Hepatocyte (in vitro differentiated cells): ENCODE data around the gene KRT32. TPM values are rescaled to one million over a fixed set of nuclear protein-coding genes. Genes with fewer than 3 reads are reported as not detected.

Experiments used
- DNase-seq: peaks from one replicate; pipeline ENCODE4 v3.0.0-alpha.2; 2016; ENCODE audit warnings: low spot score
- H2AFZ ChIP-seq: fragments of 200-600 bp; sonication (generic); 2 replicates; pipeline ENCODE4 v1.6.0; 2016; ENCODE audit warnings: antibody characterized with exemption, mild to moderate bottlenecking
- H3K27ac ChIP-seq: fragments of 200-600 bp; sonication (generic); 2 replicates; pipeline ENCODE4 v1.5.1; 2016; ENCODE audit warnings: mild to moderate bottlenecking
- H3K27me3 ChIP-seq: fragments of 200-600 bp; sonication (generic); 2 replicates; pipeline ENCODE4 v1.6.1; 2016
- H3K36me3 ChIP-seq: fragments of 200-600 bp; sonication (generic); replicated peaks from 2 replicates; pipeline ENCODE4 v1.5.1; 2016; ENCODE audit warnings: low read depth; ENCODE audit not compliant: insufficient read depth
- H3K4me1 ChIP-seq: fragments of 200-600 bp; sonication (generic); 2 replicates; pipeline ENCODE4 v1.5.1; 2016; ENCODE audit warnings: mild to moderate bottlenecking, moderate library complexity; ENCODE audit not compliant: insufficient read depth
- H3K4me2 ChIP-seq: fragments of 200-600 bp; sonication (generic); 2 replicates; pipeline ENCODE4 v1.6.0; 2016
- H3K4me3 ChIP-seq: fragments of 200-600 bp; sonication (generic); 2 replicates; pipeline ENCODE4 v1.5.1; 2016; ENCODE audit warnings: mild to moderate bottlenecking
- H3K79me2 ChIP-seq: fragments of 200-600 bp; sonication (generic); 2 replicates; pipeline ENCODE4 v1.6.0; 2017; ENCODE audit warnings: mild to moderate bottlenecking
- H3K9me2 ChIP-seq: fragments of 200-600 bp; sonication (generic); replicated peaks from 2 replicates; pipeline ENCODE4 v1.6.0; 2017; ENCODE audit warnings: mild to moderate bottlenecking; ENCODE audit not compliant: insufficient read depth
- H3K9me3 ChIP-seq: fragments of 200-600 bp; sonication (generic); 2 replicates; pipeline ENCODE4 v1.5.1; 2016; ENCODE audit warnings: low read depth, mild to moderate bottlenecking
- H4K20me1 ChIP-seq: fragments of 200-600 bp; sonication (generic); 2 replicates; pipeline ENCODE4 v1.6.0; 2016; ENCODE audit warnings: mild to moderate bottlenecking; ENCODE audit not compliant: insufficient read depth, poor library complexity, severe bottlenecking
- EZH2 ChIP-seq: fragments of 200-600 bp; sonication (generic); IDR thresholded peaks from 2 replicates; pipeline ENCODE4 v1.6.1; 2016; ENCODE audit warnings: antibody characterized with exemption, mild to moderate bottlenecking, borderline replicate concordance
- EZH2phosphoT487 ChIP-seq: fragments of 200-600 bp; sonication (generic); IDR thresholded peaks from one replicate; pipeline ENCODE4 v1.6.1; 2018; ENCODE audit warnings: antibody characterized with exemption, mild to moderate bottlenecking, low read depth, moderate library complexity; ENCODE audit not compliant: unreplicated experiment, severe bottlenecking
- WGBS: methylation state at CpG from one replicate; pipeline ENCODE4 v1.1.6; 2016; ENCODE audit warnings: low lambda C conversion rate; ENCODE audit errors: missing lambda C conversion rate; 5-methylcytosine and 5-hydroxymethylcytosine counted together
- polyA plus RNA-seq: library from polyadenylated mRNA; unstranded; fragments of >200 nt; fragmentation: Nextera tagmentation; extraction: Ambion mirVana; gene quantifications from 2 replicates; pipeline ENCODE4 v1.2.1, GENCODE V29; 2016
- total RNA-seq: library from RNA; depleted of rRNA; stranded (reverse); fragments of >200 nt; gene quantifications from 2 replicates; pipeline ENCODE4 v1.2.3, GENCODE V29; 2014
- TF ChIP-seq, protein P1 (sequence below): fragments of 200-600 bp; sonication (generic); IDR thresholded peaks from 2 replicates; pipeline ENCODE4 v1.5.1; 2016; ENCODE audit warnings: antibody characterized with exemption, mild to moderate bottlenecking; ENCODE audit not compliant: poor library complexity

The KRT32 gene
- total and polyA plus RNA-seq, 2 experiments from 2014 or later = not detected

DNA sequence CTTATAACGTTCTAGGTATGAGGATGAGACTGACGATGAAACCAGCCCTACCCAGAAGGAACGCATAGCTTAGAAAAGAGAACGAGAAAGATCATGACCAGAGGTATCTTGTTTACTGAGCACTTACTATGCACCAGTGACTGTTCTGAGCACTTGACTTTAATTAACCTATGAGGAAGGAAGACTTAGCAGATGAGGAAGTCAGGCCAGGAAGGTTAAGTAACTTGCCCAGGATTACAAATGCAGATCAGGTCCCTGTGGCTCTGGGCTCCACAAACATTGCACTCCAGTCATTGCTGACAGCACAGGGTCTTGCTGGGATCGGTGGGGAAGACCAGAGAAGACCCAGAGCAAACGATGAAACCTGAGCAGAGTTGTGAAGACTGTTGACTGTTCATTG is 31.1 kb upstream of the KRT32 start:
- H3K27ac ChIP-seq = no peak overlapping the region
- no peaks in the 10 kb centered on the region for H3K9me3 ChIP-seq
- TF ChIP-seq, protein P1, sequence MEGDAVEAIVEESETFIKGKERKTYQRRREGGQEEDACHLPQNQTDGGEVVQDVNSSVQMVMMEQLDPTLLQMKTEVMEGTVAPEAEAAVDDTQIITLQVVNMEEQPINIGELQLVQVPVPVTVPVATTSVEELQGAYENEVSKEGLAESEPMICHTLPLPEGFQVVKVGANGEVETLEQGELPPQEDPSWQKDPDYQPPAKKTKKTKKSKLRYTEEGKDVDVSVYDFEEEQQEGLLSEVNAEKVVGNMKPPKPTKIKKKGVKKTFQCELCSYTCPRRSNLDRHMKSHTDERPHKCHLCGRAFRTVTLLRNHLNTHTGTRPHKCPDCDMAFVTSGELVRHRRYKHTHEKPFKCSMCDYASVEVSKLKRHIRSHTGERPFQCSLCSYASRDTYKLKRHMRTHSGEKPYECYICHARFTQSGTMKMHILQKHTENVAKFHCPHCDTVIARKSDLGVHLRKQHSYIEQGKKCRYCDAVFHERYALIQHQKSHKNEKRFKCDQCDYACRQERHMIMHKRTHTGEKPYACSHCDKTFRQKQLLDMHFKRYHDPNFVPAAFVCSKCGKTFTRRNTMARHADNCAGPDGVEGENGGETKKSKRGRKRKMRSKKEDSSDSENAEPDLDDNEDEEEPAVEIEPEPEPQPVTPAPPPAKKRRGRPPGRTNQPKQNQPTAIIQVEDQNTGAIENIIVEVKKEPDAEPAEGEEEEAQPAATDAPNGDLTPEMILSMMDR = no peak
- TF ChIP-seq EZH2phosphoT487 (no peak), EZH2 (no peak)
- H3K4me2 ChIP-seq = no peak overlapping the region
- no peaks in the 10 kb centered on the region for H3K36me3 ChIP-seq
- 75% methylated on average over 6 of the region's 6 CpGs for WGBS
- H4K20me1 ChIP-seq = no peaks in the 10 kb centered on the region
- no peak overlapping the region for H3K4me3 ChIP-seq
- H3K9me2 ChIP-seq = no peaks in the 10 kb centered on the region
- no peak overlapping the region for H2AFZ ChIP-seq
- H3K4me1 ChIP-seq = peaks cover 2% of the 10 kb centered on the region
- DNase-seq = no peak
- H3K79me2 ChIP-seq = no peaks in the 10 kb centered on the region
- no peaks in the 10 kb centered on the region for H3K27me3 ChIP-seq

DNA sequence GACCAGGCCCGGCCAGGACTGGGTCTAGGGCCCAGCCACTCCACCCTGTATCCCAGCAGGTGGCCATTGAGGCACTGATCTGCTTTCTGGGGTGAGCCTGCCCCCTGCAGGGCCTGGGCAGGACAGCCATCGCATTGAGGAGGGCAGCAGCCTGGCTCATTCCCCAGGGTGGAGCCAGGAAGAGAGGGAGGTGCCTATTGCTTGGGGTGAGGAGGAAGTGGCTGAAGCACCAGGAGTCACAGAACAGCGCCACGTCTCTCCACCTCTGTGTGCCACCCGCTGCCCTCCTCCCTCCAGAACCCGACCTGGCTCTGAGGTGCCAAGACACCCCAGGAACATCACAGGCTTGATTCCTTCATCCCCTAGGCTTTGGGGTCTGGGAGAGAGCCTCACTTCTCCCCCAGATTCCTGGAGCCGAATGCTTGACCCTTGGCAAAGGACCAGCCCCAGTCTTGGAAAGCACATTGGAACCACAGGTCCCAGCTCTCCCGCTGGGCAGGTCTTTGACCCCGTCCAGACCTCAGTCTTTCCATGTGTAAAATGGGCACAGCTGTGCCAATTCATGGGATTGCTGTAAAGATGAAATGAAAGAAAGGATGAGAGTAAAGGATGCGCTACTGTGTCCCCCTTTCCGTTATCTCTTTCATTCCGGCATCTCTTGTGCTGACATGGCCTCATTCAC is 29.8 kb upstream of the KRT32 start:
- Histone ChIP-seq H3K36me3 (no peaks in the 10 kb centered on the region), H3K4me1 (peaks cover 8% of the 10 kb centered on the region), H2AFZ (no peak overlapping the region), H3K27me3 (no peaks in the 10 kb centered on the region), H3K4me2 (no peak overlapping the region), H3K27ac (no peak overlapping the region), H3K4me3 (no peak overlapping the region), H3K79me2 (no peaks in the 10 kb centered on the region), H4K20me1 (no peaks in the 10 kb centered on the region), H3K9me3 (no peaks in the 10 kb centered on the region), H3K9me2 (no peaks in the 10 kb centered on the region)
- peak; percentile 79 for DNase-seq
- TF ChIP-seq EZH2phosphoT487 (no peak), EZH2 (no peak)
- TF ChIP-seq, protein P1 = peak; percentile 59
- WGBS = 71% methylated on average over 12 of the region's 12 CpGs

DNA sequence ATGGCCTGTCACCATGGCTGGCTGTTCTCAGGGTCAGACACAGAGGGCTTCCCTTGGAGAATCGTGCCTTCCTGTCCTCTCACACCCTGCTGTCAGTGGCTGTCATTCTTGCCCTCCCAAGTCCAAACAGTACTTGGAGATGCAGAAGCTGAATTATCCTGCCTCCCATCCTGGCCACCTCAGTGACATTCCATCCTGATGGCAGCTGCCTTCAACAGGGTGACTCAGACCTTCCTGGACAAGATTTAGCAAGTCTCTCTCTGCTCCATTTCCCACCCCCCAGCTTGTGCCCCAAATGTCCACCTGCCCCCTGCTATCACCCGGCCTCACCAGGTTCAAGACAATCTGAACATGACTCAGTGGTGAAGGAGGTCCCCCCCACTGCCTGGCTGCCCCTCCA is 27.3 kb upstream of the KRT32 start:
- Histone ChIP-seq H3K36me3 (no peaks in the 10 kb centered on the region), H3K4me3 (no peak overlapping the region), H3K27ac (no peak overlapping the region), H3K79me2 (no peaks in the 10 kb centered on the region), H3K9me2 (no peaks in the 10 kb centered on the region), H3K4me1 (peaks cover 8% of the 10 kb centered on the region), H3K9me3 (no peaks in the 10 kb centered on the region), H4K20me1 (no peaks in the 10 kb centered on the region), H3K4me2 (no peak overlapping the region), H2AFZ (no peak overlapping the region), H3K27me3 (no peaks in the 10 kb centered on the region)
- TF ChIP-seq EZH2phosphoT487 = no peak
- TF ChIP-seq, protein P1 = no peak
- TF ChIP-seq EZH2 = no peak
- WGBS = 82% methylated on average over 2 of the region's 2 CpGs
- DNase-seq = no peak
